GM19468 (cell line): ENCODE data around the gene NFIL3.
"Not testable (repeated sequence)": the region's sequence is repeated elsewhere in the genome, so short reads cannot be mapped to it uniquely, and the experiment has no call there.

ENCODE experiments used
- ATAC-seq: cut with Tn5 transposase; IDR thresholded peaks from one replicate; pipeline ENCODE4 v1.9.1; 2021; ENCODE audit warnings: mild to moderate bottlenecking, moderate library complexity, moderate number of reproducible peaks; ENCODE audit not compliant: unreplicated experiment; ENCODE audit errors: extremely low read depth

Gene NFIL3, protein sequence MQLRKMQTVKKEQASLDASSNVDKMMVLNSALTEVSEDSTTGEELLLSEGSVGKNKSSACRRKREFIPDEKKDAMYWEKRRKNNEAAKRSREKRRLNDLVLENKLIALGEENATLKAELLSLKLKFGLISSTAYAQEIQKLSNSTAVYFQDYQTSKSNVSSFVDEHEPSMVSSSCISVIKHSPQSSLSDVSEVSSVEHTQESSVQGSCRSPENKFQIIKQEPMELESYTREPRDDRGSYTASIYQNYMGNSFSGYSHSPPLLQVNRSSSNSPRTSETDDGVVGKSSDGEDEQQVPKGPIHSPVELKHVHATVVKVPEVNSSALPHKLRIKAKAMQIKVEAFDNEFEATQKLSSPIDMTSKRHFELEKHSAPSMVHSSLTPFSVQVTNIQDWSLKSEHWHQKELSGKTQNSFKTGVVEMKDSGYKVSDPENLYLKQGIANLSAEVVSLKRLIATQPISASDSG

GRCh38 chr9:91423785-91424402 is at the start of gene NFIL3:
Gene NFIL3 (minus strand): TSS chr9:91423832. CDS start chr9:91410734, 13,098 bp downstream.
- peak; percentile 95 for ATAC-seq

DNA sequence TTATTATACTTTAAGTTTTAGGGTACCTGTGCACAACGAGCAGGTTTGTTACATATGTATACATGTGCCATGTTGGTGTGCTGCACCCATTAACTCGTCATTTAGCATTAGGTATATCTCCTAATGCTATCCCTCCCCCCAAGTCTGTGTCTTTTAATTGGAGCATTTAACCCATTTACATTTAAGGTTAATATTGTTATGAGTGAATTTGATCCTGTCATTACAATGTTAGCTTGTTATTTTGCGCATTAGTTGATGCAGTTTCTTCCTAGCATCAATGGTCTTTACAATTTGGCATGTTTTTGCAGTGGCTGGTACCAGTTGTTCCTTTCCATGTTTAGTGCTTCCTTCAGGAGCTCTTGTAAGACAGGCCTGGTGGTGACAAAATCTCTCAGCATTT is 47.9 kb upstream of the NFIL3 start:
- not testable (repeated sequence) for ATAC-seq

DNA sequence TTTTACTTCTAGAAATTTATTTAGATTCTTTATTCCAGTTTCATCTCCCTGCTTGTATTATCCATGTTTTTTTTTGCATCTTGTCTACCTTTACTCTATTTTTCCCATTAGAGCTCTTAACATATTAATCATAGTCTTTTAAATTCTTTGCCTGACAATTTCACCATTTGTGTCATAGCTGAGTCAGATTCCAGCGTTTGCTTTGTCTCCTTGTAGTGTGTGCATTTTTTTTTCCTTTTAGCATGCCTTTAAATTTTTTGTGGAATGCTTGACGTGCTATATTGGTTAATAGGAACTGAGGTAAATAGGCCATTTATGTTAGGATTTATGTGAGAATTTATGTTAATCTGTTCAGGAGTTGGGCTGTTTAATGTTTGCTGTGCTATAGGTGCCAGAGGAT is 41.8 kb upstream of the NFIL3 start:
- ATAC-seq: no peak

- ATAC-seq: no peak
These were observed 35.3 kb upstream of the NFIL3 start for GRCh38 chr9:91458906-91459305.

DNA sequence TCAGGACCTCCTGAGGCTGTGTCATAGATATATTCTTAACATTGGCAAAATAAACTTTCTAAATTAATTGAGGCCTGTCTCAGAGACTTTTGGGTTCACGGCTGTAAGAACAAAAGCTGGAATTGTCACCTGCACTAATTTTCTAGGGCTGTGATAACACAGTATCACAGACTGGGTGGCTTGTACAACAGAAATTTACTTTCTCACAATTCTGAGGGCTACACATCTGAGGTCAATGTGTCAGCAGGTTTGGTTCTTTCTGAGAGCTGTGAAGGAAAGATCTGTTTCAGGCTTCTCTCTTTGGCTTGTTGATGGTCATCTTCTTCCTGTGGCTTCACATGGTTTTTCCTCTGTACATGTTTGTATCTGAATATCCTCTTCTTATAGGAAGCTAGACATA is 29.2 kb upstream of the NFIL3 start:
- no peak for ATAC-seq

DNA sequence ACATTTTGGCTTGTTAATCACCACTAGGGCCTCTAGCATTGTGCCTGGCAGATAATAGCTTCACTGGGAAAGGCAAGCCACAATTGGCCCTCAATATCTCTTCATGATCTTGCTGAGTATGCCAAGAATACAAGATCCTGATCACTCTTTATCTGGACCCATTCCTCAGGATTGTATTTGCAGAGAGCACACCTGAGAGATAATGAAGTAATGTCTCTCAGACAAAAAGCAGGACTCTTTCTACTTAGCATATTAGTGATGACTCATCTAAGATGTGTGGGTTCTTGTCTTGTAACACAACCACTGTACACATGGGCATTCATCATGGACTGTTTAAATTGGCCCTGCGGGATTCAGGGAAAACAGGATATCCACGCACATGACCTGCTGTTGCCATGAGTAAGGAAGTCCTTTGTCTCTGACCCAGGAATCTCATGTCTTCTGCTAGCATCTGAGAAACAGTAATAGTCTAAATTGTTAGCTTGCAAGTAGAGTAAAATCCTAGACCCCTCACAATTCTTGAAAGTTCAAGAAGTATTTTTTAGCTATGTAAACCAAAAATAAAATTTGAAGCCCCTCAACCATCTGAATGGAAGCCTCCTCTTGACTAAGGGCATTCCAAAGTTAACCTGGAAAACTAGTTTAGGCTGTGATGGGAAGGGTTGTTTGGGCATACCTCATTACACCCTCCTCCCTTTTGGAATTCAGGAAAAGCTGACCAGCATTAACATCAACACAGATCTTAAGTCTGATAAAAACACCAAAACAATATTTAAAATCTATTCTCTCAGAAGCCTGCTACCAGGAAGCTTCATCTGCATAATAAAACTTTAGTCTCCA is 28.0 kb upstream of the NFIL3 start:
- ATAC-seq: no peak

DNA sequence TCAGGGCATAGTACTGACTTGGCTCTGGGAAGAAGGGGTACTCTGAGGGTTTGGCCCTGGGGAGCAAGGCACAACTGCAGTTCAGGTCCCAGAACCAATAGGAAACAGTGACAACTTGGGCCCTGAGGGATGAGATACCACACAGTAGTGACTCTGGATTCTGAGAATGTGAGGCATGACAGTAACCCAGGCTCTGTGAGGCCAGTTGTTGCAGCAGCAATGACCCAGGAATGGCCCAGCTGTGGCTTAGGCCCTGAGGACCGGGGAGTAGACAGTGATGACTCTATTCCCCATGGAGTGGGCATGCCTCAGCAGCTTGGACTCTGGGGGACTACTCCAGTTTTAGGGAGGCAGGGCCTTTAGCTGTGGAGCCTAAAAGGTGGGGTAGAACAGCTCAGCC is 21.5 kb upstream of the NFIL3 start:
- ATAC-seq: no peak

DNA sequence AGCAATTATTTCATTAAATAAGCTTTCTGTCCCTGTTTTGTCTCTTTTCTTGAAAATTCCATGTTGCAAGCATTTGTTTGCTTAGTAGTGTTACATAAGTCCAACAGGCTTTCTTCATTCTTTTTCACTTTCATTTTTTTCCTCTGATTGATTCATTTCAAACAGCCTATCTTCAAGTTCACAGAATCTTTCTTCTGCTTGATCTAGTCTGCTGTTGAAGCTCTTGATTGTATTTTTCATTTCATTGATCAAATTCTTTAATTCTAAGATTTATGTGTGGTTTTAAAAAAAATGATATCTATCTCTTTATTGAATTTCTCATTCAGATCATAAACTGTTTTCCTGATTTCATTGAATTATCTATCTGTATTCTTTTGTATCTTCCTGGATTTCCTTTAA is 20.4 kb upstream of the NFIL3 start:
- no peak for ATAC-seq

DNA sequence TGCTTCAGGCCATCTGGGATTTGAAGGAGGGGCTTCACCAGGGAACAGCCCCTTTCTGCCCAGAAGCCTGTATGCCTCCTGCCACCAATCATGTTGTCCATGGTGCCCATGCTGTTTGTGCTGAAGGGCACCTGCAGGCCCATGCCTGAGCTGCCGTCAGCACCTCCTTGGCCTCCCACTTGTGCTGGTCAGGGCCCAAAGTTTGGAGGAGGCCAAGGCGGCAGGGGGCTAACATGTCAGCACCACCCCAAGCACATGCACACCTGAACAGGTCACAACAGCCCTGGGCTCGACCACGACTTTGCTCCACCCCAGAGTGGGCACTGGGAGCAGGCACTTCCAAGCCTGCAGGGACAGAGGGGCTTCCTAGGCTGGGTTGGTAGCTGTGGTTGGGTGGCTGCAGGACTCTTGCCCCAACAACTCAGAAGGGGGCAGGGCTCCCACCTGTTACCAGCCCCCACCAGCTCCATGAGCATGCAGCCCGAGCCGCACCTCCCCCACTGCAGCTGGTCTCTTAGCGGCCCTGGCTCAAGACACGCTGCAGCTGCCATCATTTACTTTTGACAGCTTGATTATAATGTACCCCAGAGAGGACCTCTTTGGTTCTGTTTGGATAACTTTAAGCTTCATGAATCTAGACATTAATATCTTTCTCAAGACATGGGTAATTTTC is 19.8 kb upstream of the NFIL3 start:
- no peak for ATAC-seq

- no peak for ATAC-seq
These were observed 13.2 kb upstream of the NFIL3 start for GRCh38 chr9:91436841-91437240.

GRCh38 chr9:91433180-91433579 is 9.5 kb upstream of the NFIL3 start:
- ATAC-seq: no peak

DNA sequence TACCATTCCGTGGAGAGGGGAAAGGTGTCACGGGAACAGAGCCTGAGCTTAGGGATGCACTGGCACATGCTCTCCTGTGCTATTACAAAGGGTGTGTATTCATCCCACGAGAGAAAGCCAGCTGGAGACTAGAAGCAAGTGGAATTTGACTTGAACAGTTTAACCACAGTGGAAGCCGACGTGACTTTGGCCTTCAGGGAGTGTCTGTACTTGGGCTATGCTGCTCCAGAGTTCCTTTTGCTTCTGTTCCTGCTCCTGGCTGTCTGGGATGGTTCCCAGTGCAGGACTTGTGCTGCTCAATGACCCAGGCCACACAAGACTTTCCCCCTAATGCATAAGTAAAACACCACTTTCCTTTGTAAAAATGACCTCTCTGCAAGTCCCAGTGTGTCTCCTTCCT is 7.9 kb upstream of the NFIL3 start:
- ATAC-seq: no peak

DNA sequence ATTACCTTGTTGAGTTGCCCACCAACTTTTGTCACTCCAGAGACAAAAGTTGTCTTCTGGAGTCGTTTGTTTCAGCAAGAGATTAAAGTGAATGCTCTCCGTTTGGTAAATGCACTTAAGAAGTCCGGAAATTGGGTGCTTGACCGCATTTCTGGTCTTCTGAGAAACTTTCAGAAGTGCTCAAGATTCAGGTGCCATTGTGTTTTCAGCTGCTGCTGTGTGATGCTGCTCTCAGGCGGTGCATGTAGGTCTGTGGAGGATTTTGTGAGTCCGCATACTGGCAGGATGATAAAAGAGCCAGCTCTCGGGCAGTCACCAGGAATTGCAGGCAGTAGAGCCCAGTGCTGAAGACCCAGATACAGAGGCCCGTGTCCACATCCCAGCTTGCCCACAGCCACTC is 5.9 kb upstream of the NFIL3 start:
- ATAC-seq: no peak

- no peak for ATAC-seq
These were observed 5.3 kb upstream of the NFIL3 start for GRCh38 chr9:91428927-91429351.

- no peak for ATAC-seq
These were observed 4.8 kb upstream of the NFIL3 start for GRCh38 chr9:91428436-91428835.

DNA sequence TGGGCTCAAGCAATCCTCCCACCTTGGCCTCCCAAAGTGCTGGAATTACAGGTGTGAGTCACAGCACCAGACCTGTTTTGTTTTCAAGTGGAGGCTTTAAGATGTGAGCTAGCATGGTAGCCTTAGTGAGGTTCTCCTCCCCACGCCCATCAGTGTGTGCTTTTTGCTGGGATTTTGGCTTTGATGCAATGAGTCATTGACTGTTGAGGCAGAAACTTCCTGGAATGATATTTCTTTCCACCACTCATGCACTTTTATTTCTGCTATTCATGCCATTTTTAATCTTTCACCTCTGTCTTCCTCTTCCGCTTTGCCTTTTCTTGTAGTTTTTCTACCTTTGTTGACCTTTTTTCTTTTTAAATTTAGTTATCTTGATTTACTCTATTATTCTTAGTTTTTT is 4.2 kb upstream of the NFIL3 start:
- ATAC-seq: no peak

DNA sequence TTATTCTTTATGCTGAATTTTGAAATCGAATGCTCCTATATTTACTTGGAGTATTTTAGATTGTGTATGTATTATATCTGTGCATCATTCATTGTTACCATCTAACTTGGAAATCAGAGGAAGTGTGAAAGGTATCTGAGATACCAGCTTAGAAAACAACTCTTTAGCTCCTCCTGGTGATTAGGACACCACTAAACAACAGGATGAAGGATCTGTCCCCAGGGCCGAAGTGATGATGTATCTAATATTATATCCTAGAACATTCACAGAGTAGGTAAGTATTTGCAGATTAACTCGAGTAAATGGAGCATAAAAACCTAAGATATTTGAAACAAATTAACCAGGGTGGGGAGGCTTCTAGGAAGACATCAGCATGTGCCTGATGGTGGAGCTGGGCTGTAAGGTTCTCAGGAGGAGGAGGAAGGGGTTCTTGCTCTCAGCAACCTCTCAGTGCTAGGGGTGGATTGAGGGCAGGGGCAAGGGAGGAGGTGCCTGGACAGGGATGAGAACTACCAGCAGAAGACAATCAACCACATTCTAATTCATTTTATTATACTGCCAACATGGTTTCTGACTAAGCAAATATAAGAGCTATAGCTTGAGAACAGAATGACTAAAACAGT is 2.6 kb upstream of the NFIL3 start:
- ATAC-seq: no peak

GRCh38 chr9:91425271-91425670 is 1.6 kb upstream of the NFIL3 start:
- ATAC-seq: no peak

DNA sequence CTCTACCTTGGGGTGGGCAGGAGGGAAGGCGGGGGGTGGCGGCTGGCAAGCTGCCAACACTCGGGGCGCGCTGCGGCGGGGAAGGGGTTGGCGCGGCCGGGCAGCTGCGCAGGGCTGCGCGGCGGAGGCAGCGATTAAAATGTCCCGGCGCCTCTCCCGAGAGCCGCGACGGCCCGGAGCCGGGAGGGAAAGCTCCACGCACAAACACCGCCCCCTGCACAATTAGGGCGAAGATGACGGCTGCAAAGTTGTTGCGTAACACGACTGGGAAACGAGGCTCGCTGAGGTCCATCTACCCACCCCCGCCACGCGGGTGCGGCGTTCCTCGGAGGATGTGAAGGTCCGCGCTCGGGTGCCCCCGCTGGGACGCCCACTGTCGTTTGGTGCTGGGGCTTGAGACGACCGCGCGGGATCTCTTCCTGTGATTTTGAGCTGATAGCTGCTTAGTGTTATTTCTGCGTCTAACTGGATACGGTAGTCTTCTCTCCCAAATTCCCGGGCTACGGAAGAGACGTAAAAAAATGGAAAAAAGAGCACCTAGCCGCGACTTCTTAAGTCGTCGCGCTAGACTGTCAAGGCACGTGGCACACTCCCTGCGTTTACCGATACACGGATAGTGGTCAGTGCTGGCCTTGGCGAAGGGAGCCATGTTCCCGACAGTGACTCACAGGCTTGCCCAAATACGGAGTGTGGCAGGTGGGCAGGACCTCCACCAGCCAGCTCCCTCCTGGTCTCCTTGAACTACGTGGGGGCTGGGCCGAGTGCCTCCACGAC is 958 bp upstream of the NFIL3 start:
- no peak for ATAC-seq
